ENCODE results near the gene DLG2. TPM values are rescaled to one million over a fixed set of nuclear protein-coding genes. Genes with fewer than 3 reads are reported as not detected.

DLG2 gene
- total RNA-seq, 1 donor from 2014 or later, result 1.8 TPM

GRCh38 chr11:85318573-85318972, 308.6 kb downstream of the DLG2 start:
- no peak overlapping the region for H3K27ac Mint-ChIP-seq (ENCODE audit: unreplicated experiment)

GRCh38 chr11:85316967-85317366, 310.2 kb downstream of the DLG2 start:
- FAIRE-seq, result no peak
- H3K4me3 Mint-ChIP-seq (ENCODE audit: unreplicated experiment), result no peak overlapping the region

More at GRCh38 chr11:85318573-85318972, 308.6 kb downstream of the DLG2 start:
- Histone ChIP-seq H3K27me3 (ENCODE audit: insufficient read depth, low read length) (no peaks in the 10 kb centered on the region), H3K4me1 (ENCODE audit: insufficient read depth, low read length) (no peaks in the 10 kb centered on the region), H3K4me3 (ENCODE audit: insufficient read depth, low read depth, low read length) (no peak overlapping the region), H3K9me3 (ENCODE audit: insufficient read depth, low read depth, low read length) (no peaks in the 10 kb centered on the region), H3K36me3 (ENCODE audit: insufficient read depth, low read length) (no peaks in the 10 kb centered on the region), H2AFZ (ENCODE audit: low read depth, low read length) (no peak overlapping the region), H3K27ac (ENCODE audit: low read depth, low read length) (no peak overlapping the region), H3K9ac (ENCODE audit: low read length) (no peak overlapping the region), H3K79me2 (ENCODE audit: insufficient read depth, low read length) (no peaks in the 10 kb centered on the region), H4K20me1 (ENCODE audit: insufficient read depth, low read length) (no peaks in the 10 kb centered on the region), H3K4me2 (ENCODE audit: low read length) (no peak overlapping the region)
- Mint-ChIP-seq H3K36me3 (ENCODE audit: low read depth, unreplicated experiment) (no peaks in the 10 kb centered on the region), H3K9me3 (ENCODE audit: unreplicated experiment) (no peaks in the 10 kb centered on the region), H3K27me3 (ENCODE audit: low read depth, unreplicated experiment) (no peaks in the 10 kb centered on the region), H3K4me3 (ENCODE audit: unreplicated experiment) (no peak overlapping the region), H3K4me1 (ENCODE audit: low read depth, unreplicated experiment) (no peaks in the 10 kb centered on the region)
- DNase-seq (ENCODE audit: low read depth), result no peak
- no peak for TF ChIP-seq CTCF (IDR thresholded peaks at IDR 0.05; ENCODE audit: insufficient read depth, low read depth, low read length)
- TF ChIP-seq EZH2 (IDR thresholded peaks at IDR 0.05; ENCODE audit: insufficient read depth, low read length), result no peak
- FAIRE-seq, result no peak

More at GRCh38 chr11:85316967-85317366, 310.2 kb downstream of the DLG2 start:
- TF ChIP-seq EZH2 (IDR thresholded peaks at IDR 0.05; ENCODE audit: insufficient read depth, low read length), result no peak
- no peak for TF ChIP-seq CTCF (IDR thresholded peaks at IDR 0.05; ENCODE audit: insufficient read depth, low read depth, low read length)
- Histone ChIP-seq H4K20me1 (ENCODE audit: insufficient read depth, low read length) (no peaks in the 10 kb centered on the region), H2AFZ (ENCODE audit: low read depth, low read length) (no peak overlapping the region), H3K27ac (ENCODE audit: low read depth, low read length) (no peak overlapping the region), H3K79me2 (ENCODE audit: insufficient read depth, low read length) (no peaks in the 10 kb centered on the region), H3K9me3 (ENCODE audit: insufficient read depth, low read depth, low read length) (no peaks in the 10 kb centered on the region), H3K4me1 (ENCODE audit: insufficient read depth, low read length) (no peaks in the 10 kb centered on the region), H3K4me2 (ENCODE audit: low read length) (no peak overlapping the region), H3K4me3 (ENCODE audit: insufficient read depth, low read depth, low read length) (no peak overlapping the region), H3K27me3 (ENCODE audit: insufficient read depth, low read length) (no peaks in the 10 kb centered on the region), H3K36me3 (ENCODE audit: insufficient read depth, low read length) (no peaks in the 10 kb centered on the region), H3K9ac (ENCODE audit: low read length) (no peak overlapping the region)
- H3K9me3 Mint-ChIP-seq (ENCODE audit: unreplicated experiment), result no peaks in the 10 kb centered on the region
- no peak overlapping the region for H3K27ac Mint-ChIP-seq (ENCODE audit: unreplicated experiment)
- H3K27me3 Mint-ChIP-seq (ENCODE audit: low read depth, unreplicated experiment), result no peaks in the 10 kb centered on the region
- H3K4me1 Mint-ChIP-seq (ENCODE audit: low read depth, unreplicated experiment), result no peaks in the 10 kb centered on the region
- no peaks in the 10 kb centered on the region for H3K36me3 Mint-ChIP-seq (ENCODE audit: low read depth, unreplicated experiment)
- no peak for DNase-seq (ENCODE audit: low read depth)
